ENCODE measurements around the gene VPS9D1. TPM values are rescaled to one million over a fixed set of nuclear protein-coding genes. Genes with fewer than 3 reads are reported as not detected.

VPS9D1 gene
- total and polyA plus RNA-seq, 10 of the 15 experiments (the other 5 are each of a cell fraction or from before 2014, with no cell fraction given) = 0.65 to 4.2 (median 1.1) TPM

- in situ Hi-C loops (cut with MboI) = no loop called here
- TF ChIP-seq JUND (IDR thresholded peaks at IDR 0.05; ENCODE audit: low read depth, low read length) (no peak), GATAD2B (conservative IDR thresholded peaks at IDR 0.05; ENCODE audit: low read depth) (no peak), ZSCAN29 (IDR thresholded peaks at IDR 0.05) (no peak), CHD1 (IDR thresholded peaks at IDR 0.05; ENCODE audit: low read depth, low read length) (no peak), RB1 (IDR thresholded peaks at IDR 0.05; ENCODE audit: borderline replicate concordance) (no peak), RAD51 (IDR thresholded peaks at IDR 0.05) (no peak), NFYB (IDR thresholded peaks at IDR 0.05; ENCODE audit: insufficient read depth, low read depth, low read length) (no peak), CBX5 (IDR thresholded peaks at IDR 0.05; ENCODE audit: low read depth) (no peak), IRF5 (IDR thresholded peaks at IDR 0.05; ENCODE audit: borderline replicate concordance) (no peak), HCFC1 (IDR thresholded peaks at IDR 0.05; ENCODE audit: low read length) (no peak)
- TF ChIP-seq, protein P1, sequence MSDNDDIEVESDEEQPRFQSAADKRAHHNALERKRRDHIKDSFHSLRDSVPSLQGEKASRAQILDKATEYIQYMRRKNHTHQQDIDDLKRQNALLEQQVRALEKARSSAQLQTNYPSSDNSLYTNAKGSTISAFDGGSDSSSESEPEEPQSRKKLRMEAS (IDR thresholded peaks at IDR 0.05; ENCODE audit: low read depth, low read length) = no peak
- TF ChIP-seq, protein P2, sequence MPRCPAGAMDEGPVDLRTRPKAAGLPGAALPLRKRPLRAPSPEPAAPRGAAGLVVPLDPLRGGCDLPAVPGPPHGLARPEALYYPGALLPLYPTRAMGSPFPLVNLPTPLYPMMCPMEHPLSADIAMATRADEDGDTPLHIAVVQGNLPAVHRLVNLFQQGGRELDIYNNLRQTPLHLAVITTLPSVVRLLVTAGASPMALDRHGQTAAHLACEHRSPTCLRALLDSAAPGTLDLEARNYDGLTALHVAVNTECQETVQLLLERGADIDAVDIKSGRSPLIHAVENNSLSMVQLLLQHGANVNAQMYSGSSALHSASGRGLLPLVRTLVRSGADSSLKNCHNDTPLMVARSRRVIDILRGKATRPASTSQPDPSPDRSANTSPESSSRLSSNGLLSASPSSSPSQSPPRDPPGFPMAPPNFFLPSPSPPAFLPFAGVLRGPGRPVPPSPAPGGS (IDR thresholded peaks at IDR 0.05; ENCODE audit: borderline replicate concordance, insufficient read depth, low read depth, low read length, poor library complexity, severe bottlenecking) = no peak
- TF ChIP-seq, protein P3, sequence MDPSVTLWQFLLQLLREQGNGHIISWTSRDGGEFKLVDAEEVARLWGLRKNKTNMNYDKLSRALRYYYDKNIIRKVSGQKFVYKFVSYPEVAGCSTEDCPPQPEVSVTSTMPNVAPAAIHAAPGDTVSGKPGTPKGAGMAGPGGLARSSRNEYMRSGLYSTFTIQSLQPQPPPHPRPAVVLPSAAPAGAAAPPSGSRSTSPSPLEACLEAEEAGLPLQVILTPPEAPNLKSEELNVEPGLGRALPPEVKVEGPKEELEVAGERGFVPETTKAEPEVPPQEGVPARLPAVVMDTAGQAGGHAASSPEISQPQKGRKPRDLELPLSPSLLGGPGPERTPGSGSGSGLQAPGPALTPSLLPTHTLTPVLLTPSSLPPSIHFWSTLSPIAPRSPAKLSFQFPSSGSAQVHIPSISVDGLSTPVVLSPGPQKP (IDR thresholded peaks at IDR 0.05; ENCODE audit: low read depth, low read length) = no peak
- ChIA-PET CTCF (no interaction called here), SMC1A (ENCODE audit: uncharacterized antibody, unreplicated experiment) (interaction anchor here (1.1 kb wide), 1 partner anchor 143 kb away, joined by 3 read pairs; no protein-coding TSS in a partner anchor), RAD21 (ENCODE audit: unreplicated experiment) (no interaction called here), POLR2A (no interaction called here)
- peaks cover 12% of the 10 kb centered on the region for H3K4me1 ChIP-seq (ENCODE audit: control insufficient read depth, insufficient read depth, low read length)
- no peak overlapping the region for H3K27ac ChIP-seq (ENCODE audit: control insufficient read depth, insufficient read depth)
- H3K79me2 ChIP-seq (ENCODE audit: control insufficient read depth, insufficient read depth, low read length) = peaks cover 7% of the 10 kb centered on the region
- 96% methylated on average over 15 of the region's 15 CpGs for WGBS (ENCODE audit: insufficient coverage, insufficient replicate concordance, low lambda C conversion rate, missing lambda C conversion rate)
- no peaks in the 10 kb centered on the region for H3K27me3 ChIP-seq (replicated peaks in 1 of 2; ENCODE audit: control insufficient read depth in 2 of 2, insufficient read depth in 2 of 2, low read length in 1 of 2)
- no peak overlapping the region for H3K4me2 ChIP-seq (ENCODE audit: control insufficient read depth, insufficient read depth)
- no peaks in the 10 kb centered on the region for H4K20me1 ChIP-seq (ENCODE audit: control insufficient read depth, insufficient read depth)
- H3K9me3 ChIP-seq (replicated peaks; ENCODE audit: control insufficient read depth, insufficient read depth, low read length) = no peaks in the 10 kb centered on the region
- no peak overlapping the region for H3K9ac ChIP-seq (ENCODE audit: control insufficient read depth, insufficient read depth, low read length)
- no peak for FAIRE-seq
- no peak for ATAC-seq
- no peak overlapping the region for H2AFZ ChIP-seq (ENCODE audit: control insufficient read depth, low read depth, low read length)
- no peaks in the 10 kb centered on the region; a peak in 1 of 4 replicates for H3K36me3 ChIP-seq (ENCODE audit: control insufficient read depth in 2 of 2, insufficient read depth in 2 of 2, low read length in 1 of 2)
- no TSS peak for BruUV-seq (replicated peaks)
- no peak overlapping the region for H3K4me3 ChIP-seq
- no peak for DNase-seq (ENCODE audit: low read depth, low spot score)
- intact Hi-C loops (cut with micrococcal nuclease; ENCODE audit: unreplicated experiment) = no loop called here
Measured at GRCh38 chr16:89716493-89716892, 4.2 kb downstream of the VPS9D1 start.

Measured in GM12878 (cell line).